ENCODE results near the gene CATSPER1. TPM values are rescaled to one million over a fixed set of nuclear protein-coding genes. Genes with fewer than 3 reads are reported as not detected.

Gene CATSPER1
- total and polyA plus RNA-seq, 2 experiments from 2014 or later: not detected

- TF ChIP-seq JUNB (IDR thresholded peaks at IDR 0.05; ENCODE audit: unreplicated experiment): no peak
- H2AFZ ChIP-seq: no peak overlapping the region
- Mint-ChIP-seq H3K27ac (no peak overlapping the region), H3K36me3 (ENCODE audit: low read depth) (peaks cover 96% of the 10 kb centered on the region), H3K4me1 (no peaks in the 10 kb centered on the region), H3K27me3 (ENCODE audit: insufficient read depth, low read depth, poor library complexity) (peaks cover 2% of the 10 kb centered on the region), H3K9me3 (no peaks in the 10 kb centered on the region; the same call in 2 of the 3 replicates), H3K4me3 (no peak overlapping the region)
- H3K27me3 ChIP-seq (ENCODE audit: insufficient read depth): no peaks in the 10 kb centered on the region
- H4K20me1 ChIP-seq (replicated peaks; ENCODE audit: insufficient read depth): peaks cover 27% of the 10 kb centered on the region
- no peaks in the 10 kb centered on the region for H3K4me1 ChIP-seq (ENCODE audit: insufficient read depth)
- peaks cover 21% of the 10 kb centered on the region for H3K79me2 ChIP-seq (replicated peaks; ENCODE audit: insufficient read depth)
- H3F3A ChIP-seq (replicated peaks; ENCODE audit: low read depth): peaks cover 29% of the 10 kb centered on the region
- no peaks in the 10 kb centered on the region for H3K9me2 ChIP-seq (ENCODE audit: insufficient read depth)
- H3K4me2 ChIP-seq: no peak overlapping the region
- DNase-seq (ENCODE audit: low spot score) (no peak), ATAC-seq (no peak)
- peaks cover 77% of the 10 kb centered on the region for H3K36me3 ChIP-seq (ENCODE audit: insufficient read depth)
- H3K27ac ChIP-seq (ENCODE audit: low read depth): no peak overlapping the region
- H3K4me3 ChIP-seq: no peak overlapping the region
Measured at GRCh38 chr11:66062408-66062807, 36.1 kb upstream of the CATSPER1 start.

- H4K20me1 ChIP-seq (replicated peaks; ENCODE audit: insufficient read depth): peaks cover 26% of the 10 kb centered on the region
- no peak overlapping the region for H3K4me2 ChIP-seq
- Mint-ChIP-seq H3K27me3 (ENCODE audit: insufficient read depth, low read depth, poor library complexity) (peaks cover 2% of the 10 kb centered on the region), H3K36me3 (ENCODE audit: low read depth) (peaks cover 96% of the 10 kb centered on the region), H3K27ac (no peak overlapping the region), H3K9me3 (no peaks in the 10 kb centered on the region), H3K4me3 (no peak overlapping the region), H3K4me1 (no peaks in the 10 kb centered on the region)
- no peak overlapping the region for H3K4me3 ChIP-seq
- peaks cover 83% of the 10 kb centered on the region for H3K36me3 ChIP-seq (ENCODE audit: insufficient read depth)
- no peaks in the 10 kb centered on the region for H3K4me1 ChIP-seq (ENCODE audit: insufficient read depth)
- ATAC-seq (no peak), DNase-seq (ENCODE audit: low spot score) (no peak)
- no peaks in the 10 kb centered on the region for H3K27me3 ChIP-seq (ENCODE audit: insufficient read depth)
- no peak overlapping the region for H2AFZ ChIP-seq
- no peaks in the 10 kb centered on the region for H3K9me2 ChIP-seq (ENCODE audit: insufficient read depth)
- H3K79me2 ChIP-seq (replicated peaks; ENCODE audit: insufficient read depth): peaks cover 18% of the 10 kb centered on the region
- no peak overlapping the region for H3K27ac ChIP-seq (ENCODE audit: low read depth)
- H3F3A ChIP-seq (replicated peaks; ENCODE audit: low read depth): peaks cover 18% of the 10 kb centered on the region
- TF ChIP-seq STAT1 (IDR thresholded peaks at IDR 0.05; ENCODE audit: unreplicated experiment) (no peak), CREB1 (CRISPR knock-in tag; IDR thresholded peaks at IDR 0.05; ENCODE audit: low read depth) (no peak), JUNB (IDR thresholded peaks at IDR 0.05; ENCODE audit: unreplicated experiment) (no peak), EZH2 (IDR thresholded peaks at IDR 0.05; ENCODE audit: low read depth, unreplicated experiment) (no peak), EZH2phosphoT487 (IDR thresholded peaks at IDR 0.05; ENCODE audit: unreplicated experiment) (no peak), NANOG (IDR thresholded peaks at IDR 0.05; ENCODE audit: borderline replicate concordance) (no peak), ZNF114 (CRISPR knock-in tag; IDR thresholded peaks at IDR 0.05) (no peak), CTCF (conservative IDR thresholded peaks at IDR 0.05; ENCODE audit: low read depth in 2 of 2) (no peak), REST (IDR thresholded peaks at IDR 0.05; ENCODE audit: unreplicated experiment) (no peak), POLR2AphosphoS5 (IDR thresholded peaks at IDR 0.05; ENCODE audit: low read depth) (no peak), ZNF462 (CRISPR knock-in tag; IDR thresholded peaks at IDR 0.05) (no peak)
Measured at GRCh38 chr11:66061268-66061667, 35.0 kb upstream of the CATSPER1 start.
